ENCODE results near the gene KCNAB1. TPM values are rescaled to one million over a fixed set of nuclear protein-coding genes. Genes with fewer than 3 reads are reported as not detected.
A peak's percentile ranks its signal among the peaks of the same experiment; 100 is the strongest.

Gene KCNAB1
- total RNA-seq, 1 experiment from 2014 or later: 1.0 TPM

GRCh38 chr3:156406393-156406792 is 286.0 kb downstream of the KCNAB1 start:
- DNase-seq (ENCODE audit: low spot score): no peak
- Mint-ChIP-seq H3K9me3 (no peaks in the 10 kb centered on the region), H3K27me3 (ENCODE audit: low read depth) (no peaks in the 10 kb centered on the region), H3K36me3 (no peaks in the 10 kb centered on the region), H3K27ac (no peak overlapping the region), H3K4me3 (no peak overlapping the region), H3K4me1 (peaks cover 9% of the 10 kb centered on the region)
- ATAC-seq: peak; percentile 61
- no peak for TF ChIP-seq FOXP4 (CRISPR knock-in tag; IDR thresholded peaks at IDR 0.05)
- TF ChIP-seq, protein P1, sequence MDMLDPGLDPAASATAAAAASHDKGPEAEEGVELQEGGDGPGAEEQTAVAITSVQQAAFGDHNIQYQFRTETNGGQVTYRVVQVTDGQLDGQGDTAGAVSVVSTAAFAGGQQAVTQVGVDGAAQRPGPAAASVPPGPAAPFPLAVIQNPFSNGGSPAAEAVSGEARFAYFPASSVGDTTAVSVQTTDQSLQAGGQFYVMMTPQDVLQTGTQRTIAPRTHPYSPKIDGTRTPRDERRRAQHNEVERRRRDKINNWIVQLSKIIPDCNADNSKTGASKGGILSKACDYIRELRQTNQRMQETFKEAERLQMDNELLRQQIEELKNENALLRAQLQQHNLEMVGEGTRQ (CRISPR knock-in tag; IDR thresholded peaks at IDR 0.05): no peak
- TF ChIP-seq TEAD4 (CRISPR knock-in tag; IDR thresholded peaks at IDR 0.05): no peak
- no peak for TF ChIP-seq FOXP1 (CRISPR knock-in tag; IDR thresholded peaks at IDR 0.05; ENCODE audit: borderline replicate concordance)
- TF ChIP-seq HMGXB4 (CRISPR knock-in tag; IDR thresholded peaks at IDR 0.05): no peak
- TF ChIP-seq SMAD3 (CRISPR knock-in tag; IDR thresholded peaks at IDR 0.05; ENCODE audit: borderline replicate concordance): no peak
- TF ChIP-seq JUN (CRISPR knock-in tag; IDR thresholded peaks at IDR 0.05): no peak
- TF ChIP-seq, protein P2, sequence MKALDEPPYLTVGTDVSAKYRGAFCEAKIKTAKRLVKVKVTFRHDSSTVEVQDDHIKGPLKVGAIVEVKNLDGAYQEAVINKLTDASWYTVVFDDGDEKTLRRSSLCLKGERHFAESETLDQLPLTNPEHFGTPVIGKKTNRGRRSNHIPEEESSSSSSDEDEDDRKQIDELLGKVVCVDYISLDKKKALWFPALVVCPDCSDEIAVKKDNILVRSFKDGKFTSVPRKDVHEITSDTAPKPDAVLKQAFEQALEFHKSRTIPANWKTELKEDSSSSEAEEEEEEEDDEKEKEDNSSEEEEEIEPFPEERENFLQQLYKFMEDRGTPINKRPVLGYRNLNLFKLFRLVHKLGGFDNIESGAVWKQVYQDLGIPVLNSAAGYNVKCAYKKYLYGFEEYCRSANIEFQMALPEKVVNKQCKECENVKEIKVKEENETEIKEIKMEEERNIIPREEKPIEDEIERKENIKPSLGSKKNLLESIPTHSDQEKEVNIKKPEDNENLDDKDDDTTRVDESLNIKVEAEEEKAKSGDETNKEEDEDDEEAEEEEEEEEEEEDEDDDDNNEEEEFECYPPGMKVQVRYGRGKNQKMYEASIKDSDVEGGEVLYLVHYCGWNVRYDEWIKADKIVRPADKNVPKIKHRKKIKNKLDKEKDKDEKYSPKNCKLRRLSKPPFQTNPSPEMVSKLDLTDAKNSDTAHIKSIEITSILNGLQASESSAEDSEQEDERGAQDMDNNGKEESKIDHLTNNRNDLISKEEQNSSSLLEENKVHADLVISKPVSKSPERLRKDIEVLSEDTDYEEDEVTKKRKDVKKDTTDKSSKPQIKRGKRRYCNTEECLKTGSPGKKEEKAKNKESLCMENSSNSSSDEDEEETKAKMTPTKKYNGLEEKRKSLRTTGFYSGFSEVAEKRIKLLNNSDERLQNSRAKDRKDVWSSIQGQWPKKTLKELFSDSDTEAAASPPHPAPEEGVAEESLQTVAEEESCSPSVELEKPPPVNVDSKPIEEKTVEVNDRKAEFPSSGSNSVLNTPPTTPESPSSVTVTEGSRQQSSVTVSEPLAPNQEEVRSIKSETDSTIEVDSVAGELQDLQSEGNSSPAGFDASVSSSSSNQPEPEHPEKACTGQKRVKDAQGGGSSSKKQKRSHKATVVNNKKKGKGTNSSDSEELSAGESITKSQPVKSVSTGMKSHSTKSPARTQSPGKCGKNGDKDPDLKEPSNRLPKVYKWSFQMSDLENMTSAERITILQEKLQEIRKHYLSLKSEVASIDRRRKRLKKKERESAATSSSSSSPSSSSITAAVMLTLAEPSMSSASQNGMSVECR (CRISPR knock-in tag; IDR thresholded peaks at IDR 0.05; ENCODE audit: borderline replicate concordance): no peak
- TF ChIP-seq SMAD4 (CRISPR knock-in tag; IDR thresholded peaks at IDR 0.05): no peak
- TF ChIP-seq ZNF121 (CRISPR knock-in tag; IDR thresholded peaks at IDR 0.05): no peak
- TF ChIP-seq RORB (CRISPR knock-in tag; IDR thresholded peaks at IDR 0.05): no peak
- TF ChIP-seq STAT6 (CRISPR knock-in tag; conservative IDR thresholded peaks at IDR 0.05; ENCODE audit: low read depth): no peak
- no peak for TF ChIP-seq NFATC4 (CRISPR knock-in tag; IDR thresholded peaks at IDR 0.05)
- no peak for TF ChIP-seq NFYB (CRISPR knock-in tag; conservative IDR thresholded peaks at IDR 0.05; ENCODE audit: low read depth)
- no peak for TF ChIP-seq GRHL2 (CRISPR knock-in tag; IDR thresholded peaks at IDR 0.05; ENCODE audit: insufficient replicate concordance, severe bottlenecking)
- TF ChIP-seq, protein P3, sequence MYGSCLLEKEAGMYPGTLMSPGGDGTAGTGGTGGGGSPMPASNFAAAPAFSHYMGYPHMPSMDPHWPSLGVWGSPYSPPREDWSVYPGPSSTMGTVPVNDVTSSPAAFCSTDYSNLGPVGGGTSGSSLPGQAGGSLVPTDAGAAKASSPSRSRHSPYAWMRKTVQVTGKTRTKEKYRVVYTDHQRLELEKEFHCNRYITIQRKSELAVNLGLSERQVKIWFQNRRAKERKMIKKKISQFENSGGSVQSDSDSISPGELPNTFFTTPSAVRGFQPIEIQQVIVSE (CRISPR knock-in tag; IDR thresholded peaks at IDR 0.05; ENCODE audit: borderline replicate concordance): no peak
- no peak for TF ChIP-seq TP53 (CRISPR knock-in tag; IDR thresholded peaks at IDR 0.05)
- CTCF ChIA-PET: interaction anchor here (0.9 to 1.9 kb wide), 4 partner anchors 68 to 362 kb away, joined by 3 to 8 read pairs (median 5); no protein-coding TSS in a partner anchor
- POLR2A ChIA-PET: no interaction called here

All from WTC11 (cell line).